Chondrocyte (in vitro differentiated cells): ENCODE measurements around the gene LHFPL2. TPM values are rescaled to one million over a fixed set of nuclear protein-coding genes. Genes with fewer than 3 reads are reported as not detected.
A peak's percentile ranks its signal among the peaks of the same experiment; 100 is the strongest.

Experiments used
- DNase-seq: peaks from one replicate; pipeline ENCODE4 v3.0.0; 2021; ENCODE audit warnings: mixed read lengths, low spot score
- H3K27ac Mint-ChIP-seq: one replicate; pipeline ENCODE4 v1.8.0; 2021; ENCODE audit warnings: mild to moderate bottlenecking, moderate library complexity, mixed read lengths; ENCODE audit not compliant: unreplicated experiment
- H3K27me3 Mint-ChIP-seq: 2 replicates; pipeline ENCODE4 v1.8.0; 2021; ENCODE audit warnings: low read depth, mixed read lengths
- H3K36me3 Mint-ChIP-seq: 2 replicates; pipeline ENCODE4 v1.8.0; 2021; ENCODE audit warnings: low read depth, mixed read lengths
- H3K4me1 Mint-ChIP-seq: 2 replicates; pipeline ENCODE4 v1.8.0; 2021; ENCODE audit warnings: low read depth, mild to moderate bottlenecking, mixed read lengths
- H3K4me3 Mint-ChIP-seq: one replicate; pipeline ENCODE4 v1.8.0; 2021; ENCODE audit warnings: mild to moderate bottlenecking, moderate library complexity, mixed read lengths; ENCODE audit not compliant: unreplicated experiment
- H3K9me3 Mint-ChIP-seq: 2 replicates; pipeline ENCODE4 v1.8.0; 2021; ENCODE audit warnings: low read depth, mixed read lengths
- CTCF ChIP-seq: fragments of 200-600 bp; sonication (generic); IDR thresholded peaks from 2 replicates; pipeline ENCODE4 v1.5.0; 2021; ENCODE audit warnings: antibody characterized with exemption, mild to moderate bottlenecking, moderate library complexity
- total RNA-seq: library from RNA; stranded (reverse); gene quantifications from 3 replicates; pipeline ENCODE4 v1.2.1, GENCODE V29; 2021

LHFPL2 gene
- total RNA-seq, 1 donor from 2014 or later, result 49.4 TPM

- DNase-seq, result no peak
- Mint-ChIP-seq H3K36me3 (peaks cover 8% of the 10 kb centered on the region), H3K4me1 (peaks cover 28% of the 10 kb centered on the region), H3K4me3 (no peak overlapping the region), H3K9me3 (no peaks in the 10 kb centered on the region), H3K27me3 (no peaks in the 10 kb centered on the region), H3K27ac (no peak overlapping the region)
- TF ChIP-seq CTCF, result no peak
Measured at GRCh38 chr5:78557601-78558000, 91.0 kb downstream of the LHFPL2 start.

- Mint-ChIP-seq H3K27ac (peak overlapping the region; percentile 82), H3K4me1 (peaks cover 30% of the 10 kb centered on the region), H3K27me3 (no peaks in the 10 kb centered on the region), H3K9me3 (no peaks in the 10 kb centered on the region), H3K4me3 (no peak overlapping the region), H3K36me3 (peaks cover 8% of the 10 kb centered on the region)
- no peak for TF ChIP-seq CTCF
- no peak for DNase-seq
Measured at GRCh38 chr5:78555870-78556269, 92.7 kb downstream of the LHFPL2 start.

GRCh38 chr5:78554670-78555069 lies 93.9 kb downstream of the LHFPL2 start:
- no peak for DNase-seq
- Mint-ChIP-seq H3K27ac (peak overlapping the region; percentile 82), H3K9me3 (no peaks in the 10 kb centered on the region), H3K36me3 (peaks cover 7% of the 10 kb centered on the region), H3K27me3 (no peaks in the 10 kb centered on the region), H3K4me3 (no peak overlapping the region), H3K4me1 (peaks cover 38% of the 10 kb centered on the region)
- no peak for TF ChIP-seq CTCF

- H3K4me3 Mint-ChIP-seq, result no peak overlapping the region
- H3K9me3 Mint-ChIP-seq, result no peaks in the 10 kb centered on the region
- no peak for TF ChIP-seq CTCF
- H3K27me3 Mint-ChIP-seq, result no peaks in the 10 kb centered on the region
- peaks cover 7% of the 10 kb centered on the region for H3K36me3 Mint-ChIP-seq
- DNase-seq, result no peak
- peak overlapping the region; percentile 82 for H3K27ac Mint-ChIP-seq
- H3K4me1 Mint-ChIP-seq, result peaks cover 38% of the 10 kb centered on the region
Measured at GRCh38 chr5:78553580-78554353, 94.8 kb downstream of the LHFPL2 start.

- H3K9me3 Mint-ChIP-seq, result no peaks in the 10 kb centered on the region
- H3K4me3 Mint-ChIP-seq, result no peak overlapping the region
- TF ChIP-seq CTCF, result no peak
- peak overlapping the region; percentile 1 for H3K27ac Mint-ChIP-seq
- no peaks in the 10 kb centered on the region for H3K27me3 Mint-ChIP-seq
- H3K36me3 Mint-ChIP-seq, result peaks cover 7% of the 10 kb centered on the region
- DNase-seq, result no peak
- H3K4me1 Mint-ChIP-seq, result peaks cover 45% of the 10 kb centered on the region
Measured at GRCh38 chr5:78552729-78553342, 95.7 kb downstream of the LHFPL2 start.
